Neural progenitor cell (in vitro differentiated cells): Measurements from ENCODE around the gene C3orf20. TPM values are rescaled to one million over a fixed set of nuclear protein-coding genes. Genes with fewer than 3 reads are reported as not detected.

Source experiments
- DNase-seq: peaks from one replicate; pipeline ENCODE4 v3.0.0-alpha.2; 2016; ENCODE audit warnings: low spot score
- H2AFZ ChIP-seq: fragments of 200-600 bp; sonication (generic); replicated peaks from 2 replicates; pipeline ENCODE4 v1.6.1; 2016; ENCODE audit warnings: antibody characterized with exemption
- H3F3A ChIP-seq: fragments of 200-600 bp; sonication (generic); 2 replicates; pipeline ENCODE4 v1.6.1; 2016; ENCODE audit warnings: antibody characterized with exemption, low read depth
- H3K27ac ChIP-seq: fragments of 200-600 bp; sonication (generic); 2 replicates; pipeline ENCODE4 v1.5.1; 2016; ENCODE audit warnings: mild to moderate bottlenecking
- H3K27me3 ChIP-seq: fragments of 200-600 bp; sonication (generic); 2 replicates; pipeline ENCODE4 v1.6.1; 2016; ENCODE audit warnings: mild to moderate bottlenecking, moderate library complexity
- H3K36me3 ChIP-seq: fragments of 200-600 bp; sonication (generic); 2 replicates; pipeline ENCODE4 v1.5.1; 2016
- H3K4me1 ChIP-seq: fragments of 200-600 bp; sonication (generic); 2 replicates; pipeline ENCODE4 v1.6.1; 2016; ENCODE audit warnings: mixed run types
- H3K4me2 ChIP-seq: fragments of 200-600 bp; sonication (generic); 2 replicates; pipeline ENCODE4 v1.6.1; 2016
- H3K4me3 ChIP-seq: fragments of 200-600 bp; sonication (generic); 2 replicates; pipeline ENCODE4 v1.5.1; 2016
- H3K79me2 ChIP-seq: fragments of 200-600 bp; sonication (generic); 2 replicates; pipeline ENCODE4 v1.6.1; 2016; ENCODE audit warnings: low read depth
- H3K9ac ChIP-seq: fragments of 200-600 bp; sonication (generic); 2 replicates; pipeline ENCODE4 v1.6.1; 2016
- H3K9me3 ChIP-seq: fragments of 200-600 bp; sonication (generic); 2 replicates; pipeline ENCODE4 v1.5.1; 2016; ENCODE audit warnings: low read depth
- H4K20me1 ChIP-seq: fragments of 200-600 bp; sonication (generic); 2 replicates; pipeline ENCODE4 v1.6.1; 2016; ENCODE audit warnings: low read depth
- H3K27ac Mint-ChIP-seq: 3 replicates; pipeline ENCODE4 v1.8.0; 2021; ENCODE audit warnings: mixed read lengths
- H3K27me3 Mint-ChIP-seq: 2 replicates; pipeline ENCODE4 v1.8.0; 2022; ENCODE audit warnings: low read depth, mild to moderate bottlenecking, inconsistent platforms, moderate library complexity, mixed read lengths; ENCODE audit not compliant: insufficient read depth
- H3K36me3 Mint-ChIP-seq: 3 replicates; pipeline ENCODE4 v1.8.0; 2021; ENCODE audit warnings: mixed read lengths
- H3K4me1 Mint-ChIP-seq: 3 replicates; pipeline ENCODE4 v1.8.0; 2021; ENCODE audit warnings: mixed read lengths
- H3K4me3 Mint-ChIP-seq: 3 replicates; pipeline ENCODE4 v1.8.0; 2021; ENCODE audit warnings: mild to moderate bottlenecking, moderate library complexity, mixed read lengths
- H3K9me3 Mint-ChIP-seq: 3 replicates; pipeline ENCODE4 v1.8.0; 2020; ENCODE audit warnings: mixed read lengths
- CTCF ChIP-seq: fragments of 200-600 bp; sonication (generic); IDR thresholded peaks from 2 replicates; pipeline ENCODE4 v1.5.1; 2017; ENCODE audit warnings: antibody characterized with exemption, mild to moderate bottlenecking
- EZH2 ChIP-seq: fragments of 200-600 bp; sonication (generic); IDR thresholded peaks from 2 replicates; pipeline ENCODE4 v1.6.1; 2017; ENCODE audit warnings: antibody characterized with exemption, mild to moderate bottlenecking, moderate library complexity
- EZH2phosphoT487 ChIP-seq: fragments of 200-600 bp; sonication (generic); IDR thresholded peaks from 2 replicates; pipeline ENCODE4 v1.6.1; 2017; ENCODE audit warnings: antibody characterized with exemption
- total RNA-seq: library from RNA; depleted of rRNA; stranded (reverse); fragments of >200 nt; gene quantifications from 2 replicates; pipeline ENCODE4 v1.2.3, GENCODE V29; 2015; ENCODE audit warnings: low replicate concordance

The C3orf20 gene
- total RNA-seq, 1 donor from 2014 or later: not detected

- Histone ChIP-seq H3K9me3 (no peaks in the 10 kb centered on the region), H3K36me3 (no peaks in the 10 kb centered on the region), H3K9ac (no peak within 1 kb of the TSS), H4K20me1 (no peaks in the 10 kb centered on the region), H3K27ac (no peak within 1 kb of the TSS), H3K27me3 (peaks cover 11% of the 10 kb centered on the region), H3F3A (no peaks in the 10 kb centered on the region), H2AFZ (no peak within 1 kb of the TSS), H3K79me2 (no peaks in the 10 kb centered on the region), H3K4me2 (no peak within 1 kb of the TSS), H3K4me1 (peaks cover 4% of the 10 kb centered on the region), H3K4me3 (no peak within 1 kb of the TSS)
- H3K27ac Mint-ChIP-seq: no peak within 1 kb of the TSS
- peaks cover 2% of the 10 kb centered on the region for H3K36me3 Mint-ChIP-seq
- H3K9me3 Mint-ChIP-seq: peaks cover 2% of the 10 kb centered on the region
- H3K4me3 Mint-ChIP-seq: no peak within 1 kb of the TSS
- peaks cover 15% of the 10 kb centered on the region for H3K27me3 Mint-ChIP-seq
- peaks cover 13% of the 10 kb centered on the region for H3K4me1 Mint-ChIP-seq
- no peak for DNase-seq
- no peak for TF ChIP-seq CTCF
- no peak for TF ChIP-seq EZH2
- no peak for TF ChIP-seq EZH2phosphoT487
Observed at GRCh38 chr3:14818804-14819500, 144.0 kb downstream of the C3orf20 start, which contains the start of gene FGD5. TSS of gene FGD5 (plus strand) at chr3:14818962. CDS start at chr3:14819072, 110 bp downstream.

- Histone ChIP-seq H3K4me2 (no peak overlapping the region), H3K27me3 (peaks cover 4% of the 10 kb centered on the region), H3K4me1 (peaks cover 4% of the 10 kb centered on the region), H2AFZ (no peak overlapping the region), H3K27ac (no peak overlapping the region), H3K9me3 (no peaks in the 10 kb centered on the region), H3F3A (no peaks in the 10 kb centered on the region), H3K9ac (no peak overlapping the region), H4K20me1 (no peaks in the 10 kb centered on the region), H3K79me2 (no peaks in the 10 kb centered on the region), H3K4me3 (no peak overlapping the region), H3K36me3 (no peaks in the 10 kb centered on the region)
- Mint-ChIP-seq H3K27ac (no peak overlapping the region), H3K9me3 (peaks cover 2% of the 10 kb centered on the region), H3K27me3 (peaks cover 15% of the 10 kb centered on the region), H3K4me3 (no peak overlapping the region), H3K36me3 (peaks cover 2% of the 10 kb centered on the region), H3K4me1 (peaks cover 13% of the 10 kb centered on the region)
- TF ChIP-seq CTCF: no peak
- DNase-seq: no peak
Observed at GRCh38 chr3:14819671-14820070, 144.7 kb downstream of the C3orf20 start.

GRCh38 chr3:14820156-14820555 is 145.2 kb downstream of the C3orf20 start:
- H3K4me1 Mint-ChIP-seq: peaks cover 13% of the 10 kb centered on the region
- no peak for DNase-seq
- peaks cover 2% of the 10 kb centered on the region for H3K9me3 Mint-ChIP-seq
- Histone ChIP-seq H3K4me3 (no peak overlapping the region), H3K4me2 (no peak overlapping the region), H2AFZ (no peak overlapping the region), H3F3A (no peaks in the 10 kb centered on the region), H3K36me3 (no peaks in the 10 kb centered on the region), H3K79me2 (no peaks in the 10 kb centered on the region), H3K4me1 (peaks cover 4% of the 10 kb centered on the region), H4K20me1 (no peaks in the 10 kb centered on the region), H3K27ac (no peak overlapping the region), H3K9me3 (no peaks in the 10 kb centered on the region), H3K9ac (no peak overlapping the region), H3K27me3 (no peaks in the 10 kb centered on the region)
- no peak overlapping the region for H3K27ac Mint-ChIP-seq
- H3K4me3 Mint-ChIP-seq: no peak overlapping the region
- H3K27me3 Mint-ChIP-seq: peaks cover 13% of the 10 kb centered on the region
- TF ChIP-seq CTCF (no peak), EZH2phosphoT487 (no peak), EZH2 (no peak)
- peaks cover 2% of the 10 kb centered on the region for H3K36me3 Mint-ChIP-seq
